ENCODE results near the gene BRWD1. TPM values are rescaled to one million over a fixed set of nuclear protein-coding genes. Genes with fewer than 3 reads are reported as not detected.

BRWD1 gene
- total RNA-seq, 2 experiments from 2014 or later, result 84.7 to 92.2 TPM

GRCh38 chr21:39315603-39316445 lies 2.4 kb upstream of the BRWD1 start:
- no peak overlapping the region for H3K27ac ChIP-seq (ENCODE audit: low read depth in 1 of 2, low read length in 2 of 2)
- DNase-seq, result peak in 3 of 14 experiments; percentile 16 to 70 (median 64)

DNA sequence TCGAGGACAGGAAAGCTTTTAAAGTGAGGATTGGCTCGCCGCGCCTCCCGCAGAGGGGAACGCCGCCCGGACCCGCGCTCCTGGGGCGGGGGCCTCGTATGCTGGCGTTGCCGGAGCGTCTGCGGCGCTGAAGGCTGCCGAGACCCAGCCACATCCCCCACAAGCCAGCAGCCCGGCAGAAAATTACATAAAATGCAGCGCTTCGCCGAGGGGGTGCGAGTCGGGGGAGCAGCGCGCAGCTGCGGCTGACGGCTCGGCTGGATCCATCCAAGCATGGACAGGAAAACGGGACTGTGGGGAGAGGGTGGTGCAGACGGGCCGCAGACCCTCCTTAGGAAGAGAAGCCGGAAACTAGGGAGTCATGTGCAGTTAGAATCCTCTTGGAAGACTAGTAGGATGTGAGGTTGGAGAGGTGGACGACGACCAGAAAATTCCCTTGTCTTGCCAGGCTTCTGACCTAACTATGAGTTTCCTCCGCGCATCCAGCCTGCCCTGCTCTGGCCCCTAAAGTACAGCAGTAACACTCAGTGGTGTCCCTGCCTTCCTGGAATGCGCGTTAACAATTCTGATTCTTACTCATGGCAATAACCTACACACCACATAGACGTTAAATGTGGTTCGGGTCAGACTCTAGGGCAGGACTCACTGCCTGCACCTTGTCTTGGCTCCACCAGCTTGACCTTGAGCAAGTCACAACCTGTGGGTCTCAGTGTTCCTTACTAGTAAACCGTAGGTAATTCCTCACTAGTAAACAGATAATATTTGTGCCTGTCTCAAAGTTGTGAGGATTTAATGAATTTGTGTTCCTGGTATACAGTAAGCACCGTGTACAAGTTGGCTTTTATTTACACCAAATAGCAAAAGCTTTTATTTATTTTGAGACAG lies 953 bp upstream of the BRWD1 start:
- Mint-ChIP-seq H3K27ac (peak overlapping the region; percentile 91), H3K27me3 (no peaks in the 10 kb centered on the region), H3K36me3 (ENCODE audit: low read depth) (peaks cover 38% of the 10 kb centered on the region), H3K9me3 (no peaks in the 10 kb centered on the region), H3K4me3 (peak overlapping the region; percentile 92), H3K4me1 (ENCODE audit: low read depth) (peaks cover 44% of the 10 kb centered on the region)
- DNase-seq (peak in 12 of 14 experiments; percentile 18 to 76 (median 41)), ATAC-seq (ENCODE audit: poor library complexity) (peak; percentile 21)
- TF ChIP-seq, protein P1, sequence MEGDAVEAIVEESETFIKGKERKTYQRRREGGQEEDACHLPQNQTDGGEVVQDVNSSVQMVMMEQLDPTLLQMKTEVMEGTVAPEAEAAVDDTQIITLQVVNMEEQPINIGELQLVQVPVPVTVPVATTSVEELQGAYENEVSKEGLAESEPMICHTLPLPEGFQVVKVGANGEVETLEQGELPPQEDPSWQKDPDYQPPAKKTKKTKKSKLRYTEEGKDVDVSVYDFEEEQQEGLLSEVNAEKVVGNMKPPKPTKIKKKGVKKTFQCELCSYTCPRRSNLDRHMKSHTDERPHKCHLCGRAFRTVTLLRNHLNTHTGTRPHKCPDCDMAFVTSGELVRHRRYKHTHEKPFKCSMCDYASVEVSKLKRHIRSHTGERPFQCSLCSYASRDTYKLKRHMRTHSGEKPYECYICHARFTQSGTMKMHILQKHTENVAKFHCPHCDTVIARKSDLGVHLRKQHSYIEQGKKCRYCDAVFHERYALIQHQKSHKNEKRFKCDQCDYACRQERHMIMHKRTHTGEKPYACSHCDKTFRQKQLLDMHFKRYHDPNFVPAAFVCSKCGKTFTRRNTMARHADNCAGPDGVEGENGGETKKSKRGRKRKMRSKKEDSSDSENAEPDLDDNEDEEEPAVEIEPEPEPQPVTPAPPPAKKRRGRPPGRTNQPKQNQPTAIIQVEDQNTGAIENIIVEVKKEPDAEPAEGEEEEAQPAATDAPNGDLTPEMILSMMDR (IDR thresholded peaks at IDR 0.05), result peak; percentile 33
- Histone ChIP-seq H3K9me3 (ENCODE audit: control insufficient read depth in 1 of 2, insufficient read depth in 1 of 2, low read length in 2 of 2) (no peaks in the 10 kb centered on the region), H3K4me3 (ENCODE audit: low read length) (peak overlapping the region; percentile 79), H3K36me3 (ENCODE audit: insufficient read depth, low read length) (peaks cover 10% of the 10 kb centered on the region), H3K4me1 (ENCODE audit: insufficient read depth, low read length) (peaks cover 31% of the 10 kb centered on the region), H3K27ac (ENCODE audit: low read depth in 1 of 2, low read length in 2 of 2) (peak overlapping the region; percentile 40 to 85), H3K27me3 (ENCODE audit: control insufficient read depth in 1 of 2, insufficient read depth in 2 of 2, low read length in 2 of 2) (no peaks in the 10 kb centered on the region)
- intact Hi-C loops (cut with DNase I, micrococcal nuclease), result loop anchor here (5.0 to 10.0 kb wide), 4 partner anchors 130 to 1950 kb away; partner anchors contain the start of genes LCA5L (in 2 of the 2), DYRK1A (in 1 of the 2) and PSMG1 (in 1 of the 2)
- POLR2A ChIA-PET, result interaction anchor here (0.8 to 4.7 kb wide), 7 partner anchors 13 to 131 kb away, joined by 3 to 201 read pairs (median 19); partner anchors contain the start of genes HMGN1 and PSMG1
- CTCF ChIA-PET, result interaction anchor here (1.0 to 1.7 kb wide), 2 partner anchors 67 to 74 kb away, joined by 3 to 4 read pairs; no protein-coding TSS in a partner anchor

More at GRCh38 chr21:39315603-39316445, 2.4 kb upstream of the BRWD1 start:
- peaks cover 27% of the 10 kb centered on the region for H3K36me3 Mint-ChIP-seq (ENCODE audit: low read depth)
- ChIA-PET POLR2A (interaction anchor here (4.7 kb wide), 1 partner anchor 31 kb away, joined by 201 read pairs; the partner anchor contains the start of gene HMGN1), CTCF (interaction anchor here (0.9 to 1.3 kb wide), 2 partner anchors 73 to 126 kb away, joined by 4 read pairs; no protein-coding TSS in a partner anchor)
- H3K9me3 ChIP-seq (ENCODE audit: control insufficient read depth in 1 of 2, insufficient read depth in 1 of 2, low read length in 2 of 2), result no peaks in the 10 kb centered on the region
- peaks cover 26% of the 10 kb centered on the region for H3K4me1 ChIP-seq (ENCODE audit: insufficient read depth, low read length)
- no peaks in the 10 kb centered on the region for H3K27me3 Mint-ChIP-seq
- no peak for ATAC-seq (ENCODE audit: poor library complexity)
- no peaks in the 10 kb centered on the region for H3K9me3 Mint-ChIP-seq
- peak overlapping the region; percentile 67 for H3K4me3 Mint-ChIP-seq
- intact Hi-C loops (cut with DNase I, micrococcal nuclease), result loop anchor here (10.0 kb wide), 2 partner anchors 129 to 1951 kb away; partner anchors contain the start of genes DYRK1A (in 1 of the 2) and LCA5L (in 1 of the 2)
- H3K4me1 Mint-ChIP-seq (ENCODE audit: low read depth), result peaks cover 35% of the 10 kb centered on the region
- no peak overlapping the region for H3K4me3 ChIP-seq (ENCODE audit: low read length)
- H3K27ac Mint-ChIP-seq, result peak overlapping the region; percentile 76
- no peaks in the 10 kb centered on the region for H3K27me3 ChIP-seq (ENCODE audit: control insufficient read depth in 1 of 2, insufficient read depth in 2 of 2, low read length in 2 of 2)
- H3K36me3 ChIP-seq (ENCODE audit: insufficient read depth, low read length), result peaks cover 6% of the 10 kb centered on the region
- TF ChIP-seq, protein P1 (IDR thresholded peaks at IDR 0.05), result no peak

Measured in CD4-positive, alpha-beta T cell (primary cell).